Liver (tissue), 9 donors: Measurements from ENCODE around the gene C10orf143. TPM values are rescaled to one million over a fixed set of nuclear protein-coding genes. Genes with fewer than 3 reads are reported as not detected.

ENCODE experiments used
- DNase-seq: peaks from one replicate; pipeline ENCODE4 v3.0.0-alpha.2; 2017; ENCODE audit warnings: low spot score
- H3K27ac ChIP-seq, 2 donors: one replicate each; pipeline ENCODE4 v1.7.0; 2013; ENCODE audit warnings: inconsistent platforms in 2 of 2, low read length in 2 of 2, control low read depth in 1 of 2, low read depth in 1 of 2, mild to moderate bottlenecking in 1 of 2
- H3K27me3 ChIP-seq, 4 donors: one replicate each; pipeline versions ENCODE4 v1.6.1 to v1.7.0; 2013; ENCODE audit warnings: low read length in 3 of 4, inconsistent platforms in 1 of 4, mild to moderate bottlenecking in 1 of 4, moderate library complexity in 1 of 4; ENCODE audit not compliant: control insufficient read depth in 4 of 4, insufficient read depth in 4 of 4
- H3K36me3 ChIP-seq, 4 donors: one replicate each; pipeline versions ENCODE4 v1.6.1 to v1.7.0; 2013; ENCODE audit warnings: low read length in 3 of 4, mild to moderate bottlenecking in 3 of 4, low read depth in 1 of 4, moderate library complexity in 1 of 4; ENCODE audit not compliant: control insufficient read depth in 4 of 4, insufficient read depth in 3 of 4
- H3K4me1 ChIP-seq, 4 donors: one replicate each; pipeline versions ENCODE4 v1.6.1 to v1.7.0; 2013; ENCODE audit warnings: low read length in 3 of 4, mild to moderate bottlenecking in 3 of 4, moderate library complexity in 1 of 4; ENCODE audit not compliant: control insufficient read depth in 4 of 4, insufficient read depth in 4 of 4
- H3K4me3 ChIP-seq, 3 donors: one replicate each; pipeline versions ENCODE4 v1.6.1 to v1.7.0; 2013; ENCODE audit warnings: low read length in 3 of 3, control low read depth in 1 of 3, low read depth in 1 of 3, mild to moderate bottlenecking in 1 of 3
- H3K9ac ChIP-seq, 2 donors: one replicate each; pipeline ENCODE4 v1.7.0; 2013; ENCODE audit warnings: low read length in 2 of 2, mild to moderate bottlenecking in 2 of 2, moderate library complexity in 2 of 2, control low read depth in 1 of 2, low read depth in 1 of 2
- H3K9me3 ChIP-seq, 4 donors: one replicate each; pipeline versions ENCODE4 v1.6.1 to v1.7.0; 2013; ENCODE audit warnings: low read length in 3 of 4; ENCODE audit not compliant: control insufficient read depth in 4 of 4
- EGR1 ChIP-seq, 2 donors: IDR thresholded peaks; 2 replicates each; pipeline ENCODE4 v1.6.1; 2016 to 2018; ENCODE audit warnings: antibody characterized with exemption in 2 of 2, low read depth in 2 of 2
- FOXA1 ChIP-seq: IDR thresholded peaks from 2 replicates; pipeline ENCODE4 v1.6.1; 2016; ENCODE audit warnings: antibody characterized with exemption
- FOXA2 ChIP-seq: IDR thresholded peaks from 2 replicates; pipeline ENCODE4 v1.6.1; 2016; ENCODE audit warnings: antibody characterized with exemption
- GABPA ChIP-seq, 2 donors: IDR thresholded peaks in 1 of 2; conservative IDR thresholded peaks in 1 of 2; 2 replicates each; pipeline ENCODE4 v1.6.1; 2016; ENCODE audit warnings: antibody characterized with exemption in 2 of 2, mild to moderate bottlenecking in 1 of 2, moderate library complexity in 1 of 2
- HNF4A ChIP-seq, 2 donors: conservative IDR thresholded peaks; 2 replicates each; pipeline ENCODE4 v1.6.1; 2016; ENCODE audit warnings: antibody characterized with exemption in 2 of 2, mild to moderate bottlenecking in 2 of 2
- HNF4G ChIP-seq: IDR thresholded peaks from 2 replicates; pipeline ENCODE4 v1.6.1; 2016; ENCODE audit warnings: antibody characterized with exemption
- JUND ChIP-seq, 2 donors: IDR thresholded peaks; 2 replicates each; pipeline ENCODE4 v1.6.1; 2016; ENCODE audit warnings: antibody characterized with exemption in 2 of 2
- MAX ChIP-seq: IDR thresholded peaks from 2 replicates; pipeline ENCODE4 v1.6.1; 2016; ENCODE audit warnings: antibody characterized with exemption
- NR2F2 ChIP-seq: IDR thresholded peaks from 2 replicates; pipeline ENCODE4 v1.6.1; 2016; ENCODE audit warnings: antibody characterized with exemption
- RAD21 ChIP-seq, 2 donors: IDR thresholded peaks; 2 replicates each; pipeline ENCODE4 v1.6.1; 2016; ENCODE audit warnings: antibody characterized with exemption in 2 of 2, mild to moderate bottlenecking in 2 of 2
- REST ChIP-seq: IDR thresholded peaks from 2 replicates; pipeline ENCODE4 v1.6.1; 2016; ENCODE audit warnings: antibody characterized with exemption, mild to moderate bottlenecking
- RXRA ChIP-seq, 2 donors: IDR thresholded peaks; 2 replicates each; pipeline ENCODE4 v1.6.1; 2017 to 2018; ENCODE audit warnings: antibody characterized with exemption in 2 of 2, mild to moderate bottlenecking in 1 of 2
- WGBS: extraction: QIAGEN DNeasy Blood & Tissue Kit; methylation state at CpG from one replicate; pipeline ENCODE4 v1.1.7; 2013; 5-methylcytosine and 5-hydroxymethylcytosine counted together
- polyA plus RNA-seq, 2 donors: library from polyadenylated mRNA; stranded (reverse) in 1 of 2; unstranded in 1 of 2; fragments of 200-250 nt in 1 of 2; fragments of >200 nt in 1 of 2; fragmentation: Nextera tagmentation in 1 of 2; extraction: Ambion mirVana in 1 of 2; gene quantifications; one replicate each; pipeline versions ENCODE4 v1.2.1 to v1.2.3, GENCODE V29; 2013 to 2015
- total RNA-seq, 2 donors: library from RNA; depleted of rRNA; stranded (reverse); fragments of >200 nt; gene quantifications; one replicate each; pipeline ENCODE4 v1.2.3, GENCODE V29; 2014
- TF ChIP-seq, protein P1 (sequence below): fragments of 150-350 bp; IDR thresholded peaks from 2 replicates; pipeline ENCODE4 v1.5.1; 2017; ENCODE audit warnings: improper control_type of control experiment, low read depth, low read length; ENCODE audit not compliant: missing input control
- TF ChIP-seq, protein P2 (sequence below): IDR thresholded peaks from 2 replicates; pipeline ENCODE4 v1.6.1; 2016; ENCODE audit warnings: antibody characterized with exemption
- donor health status: healthy.
- donor health status: healthy.
- donor health status: healthy.
- donor health status: healthy.
- donor health status: healthy.

The C10orf143 gene
- total and polyA plus RNA-seq, 4 donors: 0.14 to 2.7 (median 1.2) TPM

GRCh38 chr10:130141460-130141859 lies 30.8 kb upstream of the C10orf143 start:
- no peak for TF ChIP-seq REST
- TF ChIP-seq RXRA (IDR thresholded peaks at IDR 0.05): no peak
- no peak for TF ChIP-seq JUND (IDR thresholded peaks at IDR 0.05)
- no peak for TF ChIP-seq EGR1 (IDR thresholded peaks at IDR 0.05; ENCODE audit: low read depth in 2 of 2)
- no peak overlapping the region for H3K4me3 ChIP-seq
- WGBS: 78% methylated on average over 1 of the region's 1 CpG
- no peaks in the 10 kb centered on the region for H3K9me3 ChIP-seq
- H3K27me3 ChIP-seq: no peaks in the 10 kb centered on the region
- no peak for DNase-seq
- H3K36me3 ChIP-seq: peaks cover 0 to 7% (median 5%) of the 10 kb centered on the region in 4 donors
- H3K9ac ChIP-seq: no peak overlapping the region
- H3K4me1 ChIP-seq: peaks cover 2 to 21% (median 15%) of the 10 kb centered on the region in 4 donors
- no peak overlapping the region for H3K27ac ChIP-seq

GRCh38 chr10:130141038-130141437 lies 30.4 kb upstream of the C10orf143 start:
- Histone ChIP-seq H3K27me3 (no peaks in the 10 kb centered on the region), H3K4me3 (no peak overlapping the region), H3K9me3 (no peaks in the 10 kb centered on the region), H3K27ac (no peak overlapping the region), H3K9ac (no peak overlapping the region), H3K4me1 (peaks cover 2 to 22% (median 15%) of the 10 kb centered on the region in 4 donors), H3K36me3 (peaks cover 0 to 3% (median 1%) of the 10 kb centered on the region in 4 donors)
- WGBS: 91% methylated on average over 4 of the region's 4 CpGs
- no peak for DNase-seq
- TF ChIP-seq HNF4A (conservative IDR thresholded peaks at IDR 0.05) (no peak), GABPA (IDR thresholded peaks at IDR 0.05 in 1 of 2, conservative IDR thresholded peaks at IDR 0.05 in 1 of 2) (no peak), RXRA (IDR thresholded peaks at IDR 0.05) (no peak), NR2F2 (no peak), EGR1 (IDR thresholded peaks at IDR 0.05; ENCODE audit: low read depth in 2 of 2) (no peak), REST (no peak), JUND (IDR thresholded peaks at IDR 0.05) (no peak), HNF4G (no peak), RAD21 (IDR thresholded peaks at IDR 0.05) (no peak), MAX (no peak), FOXA2 (no peak), FOXA1 (no peak)
- TF ChIP-seq, protein P1, sequence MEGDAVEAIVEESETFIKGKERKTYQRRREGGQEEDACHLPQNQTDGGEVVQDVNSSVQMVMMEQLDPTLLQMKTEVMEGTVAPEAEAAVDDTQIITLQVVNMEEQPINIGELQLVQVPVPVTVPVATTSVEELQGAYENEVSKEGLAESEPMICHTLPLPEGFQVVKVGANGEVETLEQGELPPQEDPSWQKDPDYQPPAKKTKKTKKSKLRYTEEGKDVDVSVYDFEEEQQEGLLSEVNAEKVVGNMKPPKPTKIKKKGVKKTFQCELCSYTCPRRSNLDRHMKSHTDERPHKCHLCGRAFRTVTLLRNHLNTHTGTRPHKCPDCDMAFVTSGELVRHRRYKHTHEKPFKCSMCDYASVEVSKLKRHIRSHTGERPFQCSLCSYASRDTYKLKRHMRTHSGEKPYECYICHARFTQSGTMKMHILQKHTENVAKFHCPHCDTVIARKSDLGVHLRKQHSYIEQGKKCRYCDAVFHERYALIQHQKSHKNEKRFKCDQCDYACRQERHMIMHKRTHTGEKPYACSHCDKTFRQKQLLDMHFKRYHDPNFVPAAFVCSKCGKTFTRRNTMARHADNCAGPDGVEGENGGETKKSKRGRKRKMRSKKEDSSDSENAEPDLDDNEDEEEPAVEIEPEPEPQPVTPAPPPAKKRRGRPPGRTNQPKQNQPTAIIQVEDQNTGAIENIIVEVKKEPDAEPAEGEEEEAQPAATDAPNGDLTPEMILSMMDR: no peak
- TF ChIP-seq, protein P2, sequence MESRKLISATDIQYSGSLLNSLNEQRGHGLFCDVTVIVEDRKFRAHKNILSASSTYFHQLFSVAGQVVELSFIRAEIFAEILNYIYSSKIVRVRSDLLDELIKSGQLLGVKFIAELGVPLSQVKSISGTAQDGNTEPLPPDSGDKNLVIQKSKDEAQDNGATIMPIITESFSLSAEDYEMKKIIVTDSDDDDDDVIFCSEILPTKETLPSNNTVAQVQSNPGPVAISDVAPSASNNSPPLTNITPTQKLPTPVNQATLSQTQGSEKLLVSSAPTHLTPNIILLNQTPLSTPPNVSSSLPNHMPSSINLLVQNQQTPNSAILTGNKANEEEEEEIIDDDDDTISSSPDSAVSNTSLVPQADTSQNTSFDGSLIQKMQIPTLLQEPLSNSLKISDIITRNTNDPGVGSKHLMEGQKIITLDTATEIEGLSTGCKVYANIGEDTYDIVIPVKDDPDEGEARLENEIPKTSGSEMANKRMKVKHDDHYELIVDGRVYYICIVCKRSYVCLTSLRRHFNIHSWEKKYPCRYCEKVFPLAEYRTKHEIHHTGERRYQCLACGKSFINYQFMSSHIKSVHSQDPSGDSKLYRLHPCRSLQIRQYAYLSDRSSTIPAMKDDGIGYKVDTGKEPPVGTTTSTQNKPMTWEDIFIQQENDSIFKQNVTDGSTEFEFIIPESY: no peak
